ENCODE results near the gene TOGARAM1. TPM values are rescaled to one million over a fixed set of nuclear protein-coding genes. Genes with fewer than 3 reads are reported as not detected.

TOGARAM1 gene
- total RNA-seq, 1 experiment from 2014 or later = 3.9 TPM

- DNase-seq (ENCODE audit: low read depth) = no peak
- in situ Hi-C loops (cut with HindIII; ENCODE audit: low pct_unique_long_range_greater_than_20kb, low sequenced_read_pairs) = no loop called here
These were observed 156.6 kb downstream of the TOGARAM1 start for GRCh38 chr14:45118594-45118993.

DNA sequence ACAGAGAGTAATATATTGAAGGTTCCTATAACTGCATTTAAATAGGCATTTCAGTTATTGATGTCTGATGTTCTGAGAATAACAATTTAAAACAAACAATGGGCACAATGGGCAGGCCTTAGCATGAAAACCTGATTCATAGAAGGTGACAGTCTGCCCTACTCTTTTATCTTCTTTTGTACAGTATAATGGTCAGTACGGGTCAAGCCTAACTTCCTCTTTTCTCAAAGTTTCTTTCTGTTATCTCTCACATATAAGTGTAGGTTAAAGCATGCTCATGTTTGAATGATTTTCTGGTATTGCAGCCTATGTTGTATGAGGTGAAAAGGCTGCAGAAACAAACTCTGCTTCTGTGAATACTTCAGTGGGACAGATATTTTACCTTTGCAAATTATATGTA lies 158.1 kb downstream of the TOGARAM1 start:
- no peak for DNase-seq (ENCODE audit: low read depth)
- in situ Hi-C loops (cut with HindIII; ENCODE audit: low pct_unique_long_range_greater_than_20kb, low sequenced_read_pairs) = no loop called here

GRCh38 chr14:45123271-45123670 lies 161.3 kb downstream of the TOGARAM1 start:
- in situ Hi-C loops (cut with HindIII; ENCODE audit: low pct_unique_long_range_greater_than_20kb, low sequenced_read_pairs) = no loop called here
- no peak for DNase-seq (ENCODE audit: low read depth)

Other genes with a start within 250 kb of the TOGARAM1 start
- gene KLHL28, start 243 bp upstream of the TOGARAM1 start, total RNA-seq (2014; rRNA removed; shearing (Covaris generic); ENCODE audit: low replicate concordance) = 1.8 and 2.9 TPM in 2 replicates
- 12.0 and 22.8 TPM in 2 replicates for gene PRPF39, start 121.9 kb downstream of the TOGARAM1 start, total RNA-seq (2014; rRNA removed; shearing (Covaris generic); ENCODE audit: low replicate concordance)
- 29.0 and 52.9 TPM in 2 replicates for gene FKBP3, start 172.3 kb downstream of the TOGARAM1 start, total RNA-seq (2014; rRNA removed; shearing (Covaris generic); ENCODE audit: low replicate concordance)
- 1.3 and 1.8 TPM in 2 replicates for gene FANCM, start 173.7 kb downstream of the TOGARAM1 start, total RNA-seq (2014; rRNA removed; shearing (Covaris generic); ENCODE audit: low replicate concordance)

All from Caki2 (cell line).